Suprapubic skin (tissue), 4 donors: ENCODE measurements around the gene GRK5. TPM values are rescaled to one million over a fixed set of nuclear protein-coding genes. Genes with fewer than 3 reads are reported as not detected.

ENCODE experiments used
- DNase-seq, 2 donors: peaks; one replicate each; pipeline ENCODE4 v3.0.0-alpha.2; 2019; ENCODE audit warnings: low spot score in 2 of 2
- H3K27ac ChIP-seq: fragments of 200-600 bp; sonication (generic); one replicate; pipeline ENCODE4 v1.5.1; 2019
- H3K27me3 ChIP-seq: fragments of 200-600 bp; sonication (generic); one replicate; pipeline ENCODE4 v1.5.1; 2019
- H3K36me3 ChIP-seq: fragments of 200-600 bp; sonication (generic); one replicate; pipeline ENCODE4 v1.5.1; 2019
- H3K4me1 ChIP-seq: fragments of 200-600 bp; sonication (generic); one replicate; pipeline ENCODE4 v1.5.1; 2019
- H3K4me3 ChIP-seq: fragments of 200-600 bp; sonication (generic); one replicate; pipeline ENCODE4 v1.5.1; 2019; ENCODE audit warnings: mild to moderate bottlenecking
- H3K9me3 ChIP-seq: fragments of 200-600 bp; sonication (generic); one replicate; pipeline ENCODE4 v1.5.1; 2019
- EP300 ChIP-seq: sonication (generic); formaldehyde crosslinking; IDR thresholded peaks from one replicate; pipeline ENCODE4 v1.6.1; 2017; ENCODE audit warnings: antibody characterized with exemption
- POLR2A ChIP-seq, 2 donors: fragments of 450-650 bp; IDR thresholded peaks; one replicate each; pipeline ENCODE4 v1.6.1; 2017; ENCODE audit warnings: antibody characterized with exemption in 2 of 2, mild to moderate bottlenecking in 2 of 2, moderate library complexity in 2 of 2
- POLR2AphosphoS5 ChIP-seq, 3 donors: sonication (generic); formaldehyde crosslinking; IDR thresholded peaks; one replicate each; pipeline ENCODE4 v1.6.1; 2017; ENCODE audit warnings: antibody characterized with exemption in 3 of 3
- WGBS: methylation state at CpG from one replicate; pipeline ENCODE4 v1.1.5; 2018; 5-methylcytosine and 5-hydroxymethylcytosine counted together
- total RNA-seq, 4 donors: library from RNA; depleted of rRNA; stranded (reverse); fragments of >200 nt; gene quantifications; one replicate each; pipeline ENCODE4 v1.1.0, GENCODE V29; 2016
- TF ChIP-seq, protein P1 (sequence below), 2 donors: fragments of 200-600 bp in 1 of 2; fragments of 450-650 bp in 1 of 2; sonication (generic) in 1 of 2; IDR thresholded peaks; one replicate each; pipeline ENCODE4 v1.5.1; 2016 to 2019; ENCODE audit warnings: antibody characterized with exemption in 2 of 2, mild to moderate bottlenecking in 1 of 2, moderate library complexity in 1 of 2

Gene GRK5
- total RNA-seq, 4 donors from 2014 or later = 4.8 to 9.0 (median 6.7) TPM

GRCh38 chr10:119166118-119166500 is 41.3 kb upstream of the GRK5 start:
- 69% methylated on average over 7 of the region's 7 CpGs for WGBS
- Histone ChIP-seq H3K4me1 (peaks cover 19% of the 10 kb centered on the region), H3K9me3 (no peaks in the 10 kb centered on the region), H3K4me3 (peak overlapping the region; percentile 80), H3K27me3 (no peaks in the 10 kb centered on the region), H3K36me3 (peaks cover 32% of the 10 kb centered on the region), H3K27ac (peak overlapping the region; percentile 84)
- DNase-seq = no peak
- TF ChIP-seq POLR2A (IDR thresholded peaks at IDR 0.05) (no peak), POLR2AphosphoS5 (IDR thresholded peaks at IDR 0.05) (no peak), EP300 (no peak)
- TF ChIP-seq, protein P1, sequence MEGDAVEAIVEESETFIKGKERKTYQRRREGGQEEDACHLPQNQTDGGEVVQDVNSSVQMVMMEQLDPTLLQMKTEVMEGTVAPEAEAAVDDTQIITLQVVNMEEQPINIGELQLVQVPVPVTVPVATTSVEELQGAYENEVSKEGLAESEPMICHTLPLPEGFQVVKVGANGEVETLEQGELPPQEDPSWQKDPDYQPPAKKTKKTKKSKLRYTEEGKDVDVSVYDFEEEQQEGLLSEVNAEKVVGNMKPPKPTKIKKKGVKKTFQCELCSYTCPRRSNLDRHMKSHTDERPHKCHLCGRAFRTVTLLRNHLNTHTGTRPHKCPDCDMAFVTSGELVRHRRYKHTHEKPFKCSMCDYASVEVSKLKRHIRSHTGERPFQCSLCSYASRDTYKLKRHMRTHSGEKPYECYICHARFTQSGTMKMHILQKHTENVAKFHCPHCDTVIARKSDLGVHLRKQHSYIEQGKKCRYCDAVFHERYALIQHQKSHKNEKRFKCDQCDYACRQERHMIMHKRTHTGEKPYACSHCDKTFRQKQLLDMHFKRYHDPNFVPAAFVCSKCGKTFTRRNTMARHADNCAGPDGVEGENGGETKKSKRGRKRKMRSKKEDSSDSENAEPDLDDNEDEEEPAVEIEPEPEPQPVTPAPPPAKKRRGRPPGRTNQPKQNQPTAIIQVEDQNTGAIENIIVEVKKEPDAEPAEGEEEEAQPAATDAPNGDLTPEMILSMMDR (IDR thresholded peaks at IDR 0.05) = no peak

DNA sequence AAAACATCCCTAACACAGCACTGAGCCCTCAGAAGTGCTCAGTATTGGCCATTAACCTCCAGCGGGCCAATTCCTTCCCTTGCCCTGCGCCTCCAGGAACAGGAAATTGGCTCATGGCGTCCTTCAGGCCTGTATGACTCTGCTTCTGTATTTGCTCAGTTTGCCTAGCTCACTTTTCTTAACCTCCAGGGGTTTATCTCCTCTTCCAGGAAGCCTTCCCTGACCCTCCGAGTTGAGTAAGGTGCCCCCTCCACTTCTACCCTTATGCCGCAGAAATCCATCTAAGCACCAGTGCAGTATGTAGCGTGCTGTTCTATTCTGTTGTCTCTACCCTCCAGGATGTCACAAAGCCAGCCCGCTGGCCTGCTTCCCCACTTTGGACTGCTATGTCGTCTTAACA is 40.8 kb upstream of the GRK5 start:
- Histone ChIP-seq H3K4me1 (peaks cover 19% of the 10 kb centered on the region), H3K27ac (no peak overlapping the region), H3K36me3 (peaks cover 37% of the 10 kb centered on the region), H3K4me3 (peak overlapping the region; percentile 80), H3K9me3 (no peaks in the 10 kb centered on the region), H3K27me3 (no peaks in the 10 kb centered on the region)
- TF ChIP-seq EP300 = no peak
- no peak for DNase-seq
- 74% methylated on average over 8 of the region's 8 CpGs for WGBS

DNA sequence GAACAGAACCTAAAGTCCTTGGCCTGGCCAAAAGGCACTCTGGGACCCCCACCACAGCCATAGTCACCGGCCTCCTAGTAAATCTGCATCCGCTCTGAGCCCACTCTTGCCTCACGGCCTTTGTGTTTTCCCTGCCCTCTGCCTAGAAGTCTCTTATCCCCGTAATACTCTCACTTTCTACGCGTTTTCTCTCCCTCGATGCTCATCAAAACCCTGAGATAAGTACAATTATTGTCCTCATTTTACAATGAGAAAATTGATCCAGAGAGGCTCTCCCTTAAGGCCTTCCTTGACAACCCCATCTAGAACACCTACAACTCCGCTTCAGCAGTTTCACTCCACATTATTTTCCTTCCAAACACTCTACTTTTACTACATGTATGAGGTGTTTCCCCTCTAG is 40.3 kb upstream of the GRK5 start:
- TF ChIP-seq POLR2AphosphoS5 (IDR thresholded peaks at IDR 0.05) = no peak
- no peak for TF ChIP-seq EP300
- no peak for TF ChIP-seq POLR2A (IDR thresholded peaks at IDR 0.05)
- TF ChIP-seq, protein P1 (IDR thresholded peaks at IDR 0.05) = no peak
- Histone ChIP-seq H3K4me3 (no peak overlapping the region), H3K4me1 (peaks cover 19% of the 10 kb centered on the region), H3K27me3 (no peaks in the 10 kb centered on the region), H3K9me3 (no peaks in the 10 kb centered on the region), H3K36me3 (peaks cover 42% of the 10 kb centered on the region), H3K27ac (no peak overlapping the region)
- WGBS = 82% methylated on average over 8 of the region's 8 CpGs
- DNase-seq = no peak

GRCh38 chr10:119174109-119174508 is 33.3 kb upstream of the GRK5 start:
- Histone ChIP-seq H3K36me3 (peaks cover 61% of the 10 kb centered on the region), H3K4me3 (no peak overlapping the region), H3K27ac (no peak overlapping the region), H3K27me3 (no peaks in the 10 kb centered on the region), H3K9me3 (no peaks in the 10 kb centered on the region), H3K4me1 (peaks cover 15% of the 10 kb centered on the region)
- DNase-seq = no peak
- WGBS = 86% methylated on average over 2 of the region's 2 CpGs
- TF ChIP-seq POLR2A (IDR thresholded peaks at IDR 0.05) (no peak), POLR2AphosphoS5 (IDR thresholded peaks at IDR 0.05) (no peak), EP300 (no peak)
- TF ChIP-seq, protein P1 (IDR thresholded peaks at IDR 0.05) = no peak

DNA sequence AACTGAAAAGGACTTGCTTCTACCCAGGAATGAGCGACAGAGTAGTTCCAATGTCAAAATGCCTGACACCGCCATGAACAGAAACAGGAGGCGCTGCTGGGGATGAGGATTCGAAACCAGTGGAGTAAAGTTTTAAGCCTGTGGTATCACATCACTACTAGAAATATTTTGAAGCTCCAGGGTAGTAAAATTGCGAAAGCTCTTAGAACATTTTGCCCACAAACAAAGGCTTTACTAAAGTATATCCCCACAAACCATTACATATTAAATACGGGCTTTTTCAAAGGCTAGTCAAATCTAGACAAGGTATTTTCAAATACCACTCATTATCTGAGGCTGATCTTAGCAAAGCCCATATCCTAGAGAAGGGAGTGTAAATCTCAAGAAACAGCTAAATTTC is 31.2 kb upstream of the GRK5 start:
- H3K36me3 ChIP-seq = peaks cover 40% of the 10 kb centered on the region
- H3K4me3 ChIP-seq = no peak overlapping the region
- TF ChIP-seq POLR2A (IDR thresholded peaks at IDR 0.05) = no peak
- no peak for TF ChIP-seq EP300
- no peak for TF ChIP-seq POLR2AphosphoS5 (IDR thresholded peaks at IDR 0.05)
- TF ChIP-seq, protein P1 (IDR thresholded peaks at IDR 0.05) = no peak
- H3K27me3 ChIP-seq = no peaks in the 10 kb centered on the region
- H3K9me3 ChIP-seq = no peaks in the 10 kb centered on the region
- DNase-seq = no peak
- H3K27ac ChIP-seq = no peak overlapping the region
- 87% methylated on average over 6 of the region's 6 CpGs for WGBS
- H3K4me1 ChIP-seq = peaks cover 17% of the 10 kb centered on the region
